Left kidney (tissue), 2 donors: ENCODE results near the gene MFRP. TPM values are rescaled to one million over a fixed set of nuclear protein-coding genes. Genes with fewer than 3 reads are reported as not detected.

Source experiments
- DNase-seq: peaks from one replicate; pipeline ENCODE4 v3.0.0-alpha.2; 2013
- polyA plus RNA-seq: library from polyadenylated mRNA; unstranded; fragments of 120-200 nt; gene quantifications from one replicate; pipeline ENCODE4 v1.2.1, GENCODE V29; 2013; ENCODE audit not compliant: insufficient read length

MFRP gene
- polyA plus RNA-seq, 1 donor: not detected

DNA sequence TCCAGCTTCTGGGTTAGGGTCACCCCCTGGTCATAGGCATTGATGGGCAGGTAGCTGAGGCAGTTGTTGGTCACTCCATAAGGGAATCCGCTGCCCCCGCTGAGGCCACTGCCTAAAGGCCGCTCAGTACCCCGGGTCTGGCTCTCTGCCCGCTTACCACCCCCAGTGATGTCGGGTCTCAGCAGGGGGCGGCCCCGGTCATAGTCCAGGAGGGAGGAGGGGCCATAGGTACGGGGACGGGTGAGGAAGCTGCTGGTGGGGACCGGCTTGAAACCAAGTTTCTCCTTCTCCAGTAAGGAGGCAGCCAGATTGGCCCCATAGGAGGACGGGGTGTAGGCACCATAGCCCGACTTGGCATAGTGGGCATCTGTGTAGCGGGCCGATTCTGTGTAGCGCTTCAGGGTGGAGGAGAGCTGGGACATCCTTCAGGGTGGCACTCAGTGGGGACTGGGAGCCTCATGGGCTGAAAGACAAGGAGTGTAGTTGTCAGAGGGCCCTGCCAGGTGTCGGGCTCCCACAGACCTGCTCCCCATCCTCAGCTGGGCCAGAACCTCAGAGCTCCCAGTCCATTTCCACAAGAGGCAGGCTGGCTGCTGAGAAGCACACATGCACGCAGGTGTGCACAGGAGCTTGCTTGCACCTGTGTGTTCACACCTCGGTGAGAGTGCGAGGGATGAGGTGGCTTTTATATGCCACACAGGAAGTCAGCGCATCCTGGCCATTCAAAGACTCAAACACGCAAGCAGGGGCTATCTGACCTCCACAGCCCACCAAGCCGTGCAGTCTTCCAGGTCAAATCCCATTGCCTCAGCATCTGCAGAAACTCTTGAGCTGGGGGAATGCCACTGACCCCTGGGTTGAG is 26.8 kb upstream of the MFRP start:
- DNase-seq: no peak

GRCh38 chr11:119372260-119373058 is 26.0 kb upstream of the MFRP start:
- no peak for DNase-seq

DNA sequence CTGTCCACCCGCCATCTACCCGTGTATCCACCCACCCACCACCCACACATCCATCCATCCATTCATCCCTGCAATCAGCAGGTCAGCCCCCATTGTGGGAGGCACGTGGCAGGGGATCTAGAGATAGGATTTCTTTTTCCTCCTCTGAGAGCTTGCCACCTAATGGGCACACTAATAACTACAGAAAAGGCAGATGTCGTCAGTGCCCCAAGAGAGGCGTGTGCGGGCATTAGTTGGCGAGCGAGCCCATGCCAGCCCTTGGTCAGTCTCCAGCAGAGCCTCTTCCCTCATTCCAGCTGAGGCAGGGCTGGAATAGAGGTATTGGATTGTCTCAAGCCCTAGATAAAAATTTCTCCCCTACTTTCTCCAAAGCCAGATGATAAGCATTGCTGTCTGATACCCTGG is 25.3 kb upstream of the MFRP start:
- no peak for DNase-seq

GRCh38 chr11:119371067-119371601 is 24.6 kb upstream of the MFRP start:
- DNase-seq: no peak

- no peak for DNase-seq
Measured at GRCh38 chr11:119370486-119371046, 24.1 kb upstream of the MFRP start.

- no peak for DNase-seq
Measured at GRCh38 chr11:119369132-119369925, 22.8 kb upstream of the MFRP start.

- no peak for DNase-seq
Measured at GRCh38 chr11:119368121-119369034, 21.9 kb upstream of the MFRP start.

DNA sequence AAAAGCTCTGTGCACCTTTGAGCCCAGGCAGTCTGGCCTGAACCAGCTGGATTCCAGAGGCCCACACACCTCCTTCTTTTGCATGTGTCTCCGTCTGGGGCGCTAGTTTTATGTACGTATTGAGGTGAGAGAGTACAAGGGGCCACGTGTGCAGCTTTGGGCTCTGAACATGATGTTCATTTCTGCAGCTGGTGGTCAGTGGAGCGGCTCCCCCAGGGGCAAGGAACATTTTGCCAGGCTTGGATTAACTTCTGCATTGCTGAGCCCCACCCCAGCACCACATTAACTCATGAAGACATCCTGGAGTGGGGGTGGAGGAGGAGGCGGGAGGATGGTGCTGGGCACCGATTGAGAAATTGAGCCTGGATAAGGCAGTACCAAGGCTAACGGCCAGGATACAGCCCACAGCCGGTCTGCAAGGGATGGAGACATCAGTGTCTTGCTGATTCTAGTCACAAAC is 21.2 kb upstream of the MFRP start:
- DNase-seq: peak; percentile 64

GRCh38 chr11:119366690-119367620 is 20.4 kb upstream of the MFRP start:
- DNase-seq: no peak

DNA sequence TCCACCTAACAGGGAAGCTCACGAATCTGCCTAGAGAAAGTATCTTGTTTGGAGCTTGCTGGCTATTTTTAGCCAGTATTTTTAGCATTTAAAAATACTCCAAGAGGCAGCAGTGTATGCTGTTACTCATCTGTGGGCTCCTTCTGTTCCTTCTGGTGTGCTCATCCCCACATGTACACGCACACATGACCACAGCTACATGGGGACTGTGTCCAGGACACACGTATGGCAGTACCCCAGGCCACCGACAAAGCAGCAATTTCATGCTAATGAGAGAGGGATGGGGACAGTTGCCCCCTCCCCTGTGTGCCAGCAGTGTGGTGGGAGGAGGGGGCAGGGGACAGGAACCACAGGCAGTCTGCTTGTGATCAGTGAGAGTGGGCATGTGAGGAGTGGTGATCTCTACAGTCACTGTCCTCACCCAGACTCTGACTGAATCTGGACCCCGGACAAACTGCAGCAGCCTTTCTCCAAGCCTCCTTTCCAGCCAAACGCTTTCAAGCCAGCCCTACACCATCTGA is 18.6 kb upstream of the MFRP start:
- no peak for DNase-seq

- DNase-seq: peak; percentile 62
Measured at GRCh38 chr11:119363851-119364590, 17.5 kb upstream of the MFRP start.

DNA sequence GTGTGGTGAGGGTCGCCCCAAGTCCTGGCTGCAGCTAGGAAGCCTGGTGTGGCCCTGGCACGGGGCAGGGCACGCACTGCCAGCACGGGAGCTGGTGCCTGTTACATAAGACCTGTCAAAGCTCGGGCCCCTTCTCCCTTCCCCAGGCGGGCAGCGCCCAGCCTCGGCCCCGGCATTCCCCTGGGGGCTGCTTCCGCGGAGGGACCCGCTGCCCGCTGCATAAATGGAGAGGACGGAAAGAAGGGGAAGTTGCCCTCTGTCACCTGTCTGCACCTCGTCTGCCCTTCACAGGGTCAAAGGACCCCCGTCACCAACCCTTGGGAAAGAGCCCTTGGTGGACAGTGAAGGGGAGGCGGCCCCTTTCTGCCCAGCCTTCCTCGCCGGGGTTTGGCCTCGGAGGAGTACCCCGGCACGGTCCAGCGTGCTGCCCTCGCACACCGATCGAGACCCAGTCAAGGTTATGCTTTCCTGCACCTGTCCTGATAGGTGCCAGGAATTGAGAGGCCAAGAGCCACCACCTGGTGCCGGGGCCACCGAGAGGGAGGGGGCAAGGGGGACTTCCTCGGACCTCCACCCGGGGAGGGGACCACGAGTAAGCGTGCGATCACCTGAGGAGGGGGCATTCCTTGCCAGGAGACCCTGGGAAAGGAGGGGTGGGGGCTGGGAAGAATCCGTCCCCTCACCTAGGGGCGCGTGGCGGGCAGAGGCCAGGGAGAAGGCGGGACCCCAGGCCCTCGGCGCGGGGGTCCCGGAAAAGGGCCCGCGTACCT is 16.8 kb upstream of the MFRP start:
- no peak for DNase-seq

GRCh38 chr11:119362741-119363080 is 16.2 kb upstream of the MFRP start:
- DNase-seq: no peak

DNA sequence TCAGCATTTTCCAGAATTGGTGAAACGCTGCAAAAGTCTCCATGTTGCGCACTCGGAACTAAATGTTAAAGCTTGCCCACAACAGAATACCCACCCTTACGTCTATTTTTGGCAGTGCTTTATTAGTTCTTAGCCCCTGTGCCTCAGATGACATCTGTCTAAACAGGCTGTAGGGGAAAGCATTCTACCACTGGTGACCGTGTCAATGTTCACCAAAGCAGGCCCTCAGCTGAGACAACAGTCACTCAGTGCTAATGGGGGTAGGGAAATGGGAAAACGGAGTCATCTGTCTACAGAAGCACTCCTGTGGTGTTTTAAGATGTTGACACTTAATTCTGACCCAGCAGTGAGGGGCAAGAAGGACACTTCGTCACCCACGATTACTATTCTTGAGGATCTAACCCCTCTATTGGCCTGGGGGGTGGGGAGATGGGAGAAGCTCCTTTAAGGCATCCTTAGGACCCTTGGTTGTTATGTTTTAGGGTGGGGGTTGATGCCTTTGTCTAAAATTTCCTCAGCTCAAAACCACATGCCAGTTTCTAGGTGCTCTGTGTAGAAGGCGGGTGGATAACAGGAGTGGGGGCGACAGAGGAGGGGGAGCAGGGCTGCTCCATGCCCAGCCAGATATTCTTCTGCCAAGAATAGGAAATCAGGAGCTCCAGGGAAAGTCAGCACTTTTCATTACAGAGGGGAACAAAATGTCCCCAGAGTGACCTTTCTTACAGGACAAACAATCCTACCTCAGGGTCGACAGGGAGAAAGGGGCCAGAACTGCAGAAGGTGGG is 15.6 kb upstream of the MFRP start:
- DNase-seq: no peak

DNA sequence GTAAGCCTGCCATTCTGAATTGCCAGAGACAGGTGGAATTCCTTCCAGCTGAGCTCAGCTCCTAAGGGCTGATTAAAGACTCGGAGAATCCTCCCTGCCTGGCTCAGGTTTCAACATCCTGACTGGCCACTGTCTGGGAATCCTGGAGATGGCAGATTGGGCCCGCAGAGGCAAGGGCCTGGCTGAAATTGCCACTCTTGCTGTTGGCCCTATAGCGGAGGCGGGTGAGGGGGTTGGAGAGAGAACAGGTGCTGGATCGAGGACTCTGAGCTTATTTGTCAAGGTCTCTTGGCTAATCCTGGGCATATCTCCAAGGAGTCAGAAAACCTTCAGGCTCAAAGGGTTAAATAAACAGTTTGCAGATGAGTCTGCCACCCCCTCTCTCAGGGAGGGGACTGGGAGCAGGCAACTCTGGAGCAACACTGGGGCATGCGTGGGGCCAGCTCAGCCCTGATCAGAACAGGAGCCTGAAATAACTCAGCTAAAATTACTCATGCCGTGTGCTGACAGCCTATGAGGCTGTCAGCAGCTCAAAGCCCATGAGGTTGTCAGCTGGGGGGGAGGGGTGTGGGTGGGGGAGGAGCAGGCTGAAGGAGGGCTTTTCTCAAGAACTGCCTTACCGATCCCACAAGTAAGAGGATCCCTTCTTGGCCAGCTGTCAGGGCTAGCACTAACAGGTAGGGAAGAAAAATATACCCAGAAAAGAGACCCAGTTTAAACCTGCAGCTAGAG is 14.7 kb upstream of the MFRP start:
- DNase-seq: peak; percentile 71
